ENCODE measurements around the gene OR10H1. TPM values are rescaled to one million over a fixed set of nuclear protein-coding genes. Genes with fewer than 3 reads are reported as not detected.
"Not testable (repeated sequence)": the region's sequence is repeated elsewhere in the genome, so short reads cannot be mapped to it uniquely, and the experiment has no call there.

Gene OR10H1
- total RNA-seq, 1 donor from 2014 or later, result not detected

- Mint-ChIP-seq H3K4me1 (ENCODE audit: unreplicated experiment) (no peaks in the 10 kb centered on the region), H3K27ac (ENCODE audit: unreplicated experiment) (no peak overlapping the region), H3K9me3 (ENCODE audit: unreplicated experiment) (peaks cover 17% of the 10 kb centered on the region), H3K4me3 (ENCODE audit: unreplicated experiment) (no peak overlapping the region), H3K27me3 (ENCODE audit: unreplicated experiment) (no peaks in the 10 kb centered on the region), H3K36me3 (ENCODE audit: unreplicated experiment) (no peaks in the 10 kb centered on the region)
- TF ChIP-seq CTCF (IDR thresholded peaks at IDR 0.05), result no peak
- DNase-seq (ENCODE audit: extremely low spot score, unreplicated experiment), result no peak
Observed at GRCh38 chr19:15811476-15811875, 4.0 kb downstream of the OR10H1 start.

GRCh38 chr19:15810335-15810734, 5.1 kb downstream of the OR10H1 start:
- Mint-ChIP-seq H3K9me3 (ENCODE audit: unreplicated experiment) (peaks cover 17% of the 10 kb centered on the region), H3K27me3 (ENCODE audit: unreplicated experiment) (no peaks in the 10 kb centered on the region), H3K4me3 (ENCODE audit: unreplicated experiment) (no peak overlapping the region), H3K4me1 (ENCODE audit: unreplicated experiment) (no peaks in the 10 kb centered on the region), H3K36me3 (ENCODE audit: unreplicated experiment) (no peaks in the 10 kb centered on the region), H3K27ac (ENCODE audit: unreplicated experiment) (no peak overlapping the region)
- no peak for DNase-seq (ENCODE audit: extremely low spot score, unreplicated experiment)
- no peak for TF ChIP-seq CTCF (IDR thresholded peaks at IDR 0.05)

GRCh38 chr19:15794279-15794678, 21.2 kb downstream of the OR10H1 start:
- H3K27ac Mint-ChIP-seq (ENCODE audit: unreplicated experiment); H3K27me3 Mint-ChIP-seq (ENCODE audit: unreplicated experiment); H3K36me3 Mint-ChIP-seq (ENCODE audit: unreplicated experiment); DNase-seq (ENCODE audit: extremely low spot score, unreplicated experiment); H3K4me3 Mint-ChIP-seq (ENCODE audit: unreplicated experiment); H3K4me1 Mint-ChIP-seq (ENCODE audit: unreplicated experiment): not testable (repeated sequence)
- H3K9me3 Mint-ChIP-seq (ENCODE audit: unreplicated experiment), result peaks cover 19% of the 10 kb centered on the region

GRCh38 chr19:15790096-15790495, 25.4 kb downstream of the OR10H1 start:
- no peak for TF ChIP-seq CTCF (IDR thresholded peaks at IDR 0.05)
- H3K27me3 Mint-ChIP-seq (ENCODE audit: unreplicated experiment), result no peaks in the 10 kb centered on the region
- no peak overlapping the region for H3K27ac Mint-ChIP-seq (ENCODE audit: unreplicated experiment)

GRCh38 chr19:15788594-15789270, 26.7 kb downstream of the OR10H1 start:
- Mint-ChIP-seq H3K27me3 (ENCODE audit: unreplicated experiment) (no peaks in the 10 kb centered on the region), H3K27ac (ENCODE audit: unreplicated experiment) (no peak overlapping the region), H3K36me3 (ENCODE audit: unreplicated experiment) (no peaks in the 10 kb centered on the region), H3K4me3 (ENCODE audit: unreplicated experiment) (no peak overlapping the region), H3K4me1 (ENCODE audit: unreplicated experiment) (no peaks in the 10 kb centered on the region), H3K9me3 (ENCODE audit: unreplicated experiment) (peaks cover 9% of the 10 kb centered on the region)
- no peak for TF ChIP-seq CTCF (IDR thresholded peaks at IDR 0.05)
- DNase-seq (ENCODE audit: extremely low spot score, unreplicated experiment), result no peak

More at GRCh38 chr19:15790096-15790495, 25.4 kb downstream of the OR10H1 start:
- Mint-ChIP-seq H3K4me1 (ENCODE audit: unreplicated experiment) (no peaks in the 10 kb centered on the region), H3K36me3 (ENCODE audit: unreplicated experiment) (no peaks in the 10 kb centered on the region), H3K4me3 (ENCODE audit: unreplicated experiment) (no peak overlapping the region), H3K9me3 (ENCODE audit: unreplicated experiment) (peaks cover 9% of the 10 kb centered on the region)
- no peak for DNase-seq (ENCODE audit: extremely low spot score, unreplicated experiment)

Measured in osteocyte (in vitro differentiated cells).